H1 (cell line): Measurements from ENCODE around the gene NAA38. TPM values are rescaled to one million over a fixed set of nuclear protein-coding genes. Genes with fewer than 3 reads are reported as not detected.

ENCODE experiments used
- CTCF ChIA-PET: fragments of 300-600 bp; sonication (Branson Sonifier 250); formaldehyde crosslinking; loops from one replicate; lab custom pipeline; 2021; ENCODE audit not compliant: partially characterized antibody; lab: Charles Lee
- POLR2A ChIA-PET: fragments of 300-600 bp; sonication (Branson Sonifier 250); formaldehyde crosslinking; loops from one replicate; lab custom pipeline; 2021; ENCODE audit warnings: inconsistent platforms; ENCODE audit not compliant: partially characterized antibody; lab: Charles Lee
- DNase-seq, 2 experiments: peaks; one replicate each; pipeline versions ENCODE4 v3.0.0 to v3.0.0-alpha.2; 2010 to 2022; ENCODE audit warnings: low spot score in 2 of 2, low read depth in 1 of 2, mixed read lengths in 1 of 2
- FAIRE-seq: peaks from 2 replicates; lab custom pipeline; 2011; peaks lifted over from hg19 to GRCh38; lab: Jason Lieb, UNC
- H2AFZ ChIP-seq: 2 replicates; pipeline ENCODE4 v1.8.1; 2012; ENCODE audit warnings: low read length, inconsistent platforms
- H2AK5ac ChIP-seq: 2 replicates; pipeline ENCODE4 v1.6.1; 2013; ENCODE audit warnings: low read depth, low read length
- H2BK120ac ChIP-seq: replicated peaks from 2 replicates; pipeline ENCODE3; 2013; ENCODE audit warnings: low read depth, low read length, inconsistent platforms
- H2BK12ac ChIP-seq: 2 replicates; pipeline ENCODE4 v1.6.1; 2013; ENCODE audit warnings: low read depth, low read length
- H2BK15ac ChIP-seq: 2 replicates; pipeline ENCODE4 v1.6.1; 2013; ENCODE audit warnings: low read length
- H2BK20ac ChIP-seq: 2 replicates; pipeline ENCODE4 v1.6.1; 2013; ENCODE audit warnings: low read length
- H2BK5ac ChIP-seq: 2 replicates; pipeline ENCODE4 v1.6.1; 2013; ENCODE audit warnings: low read depth, low read length
- H3K14ac ChIP-seq: 2 replicates; pipeline ENCODE4 v1.6.1; 2013; ENCODE audit warnings: inconsistent platforms; ENCODE audit not compliant: insufficient read length
- H3K18ac ChIP-seq: 2 replicates; pipeline ENCODE4 v1.6.1; 2013; ENCODE audit warnings: low read length; ENCODE audit errors: extremely low read depth
- H3K23ac ChIP-seq: 2 replicates; pipeline ENCODE4 v1.6.1; 2013; ENCODE audit warnings: inconsistent platforms; ENCODE audit not compliant: insufficient read length
- H3K23me2 ChIP-seq: 2 replicates; pipeline ENCODE4 v1.6.1; 2013; ENCODE audit warnings: low read depth, low read length
- H3K27ac ChIP-seq: 2 replicates; pipeline ENCODE4 v1.6.1; 2011; ENCODE audit warnings: low read depth, low read length, inconsistent platforms
- H3K27me3 ChIP-seq, 4 experiments: replicated peaks in 1 of 4; 1 replicate in 1 of 4; 2 replicates in 3 of 4; pipeline versions ENCODE4 v1.6.1 to v1.8.1; 2011 to 2013; ENCODE audit warnings: low read length in 3 of 4, mild to moderate bottlenecking in 3 of 4, inconsistent platforms in 2 of 4, mixed read lengths in 2 of 4, moderate library complexity in 1 of 4; ENCODE audit not compliant: control insufficient read depth in 3 of 4, insufficient read depth in 3 of 4; ENCODE audit errors: extremely low read depth in 1 of 4
- H3K36me3 ChIP-seq, 4 experiments: 2 replicates each; pipeline versions ENCODE4 v1.6.1 to v1.8.1; 2011 to 2013; ENCODE audit warnings: mild to moderate bottlenecking in 4 of 4, low read length in 3 of 4, moderate library complexity in 2 of 4, control low read depth in 1 of 4, inconsistent platforms in 1 of 4; ENCODE audit not compliant: insufficient read depth in 4 of 4, control insufficient read depth in 2 of 4
- H3K4ac ChIP-seq: replicated peaks from 2 replicates; pipeline ENCODE3; 2013; ENCODE audit warnings: low read length, low read depth, mixed read lengths, inconsistent platforms; ENCODE audit not compliant: insufficient read length
- H3K4me1 ChIP-seq, 4 experiments: replicated peaks in 1 of 4; 1 replicate in 1 of 4; 2 replicates in 3 of 4; pipeline versions ENCODE4 v1.6.1 to v1.8.1; 2011 to 2013; ENCODE audit warnings: low read length in 3 of 4, inconsistent platforms in 2 of 4, mixed read lengths in 1 of 4; ENCODE audit not compliant: insufficient read depth in 4 of 4, control insufficient read depth in 3 of 4
- H3K4me2 ChIP-seq, 2 experiments: 2 replicates each; pipeline versions ENCODE4 v1.6.1 to v1.8.1; 2011 to 2013; ENCODE audit warnings: low read depth in 2 of 2, low read length in 2 of 2, control low read depth in 1 of 2, inconsistent platforms in 1 of 2, mild to moderate bottlenecking in 1 of 2; ENCODE audit not compliant: insufficient read depth in 1 of 2
- H3K4me3 ChIP-seq, 4 experiments: fragments of 200-600, 300-600 bp in 1 of 4; sonication (generic), shearing (Covaris generic), sonication (Bioruptor Twin) in 1 of 4; 2 replicates each; pipeline versions ENCODE4 v1.5.1 to v1.8.1; 2011 to 2016; ENCODE audit warnings: low read length in 4 of 4, low read depth in 3 of 4, control low read depth in 2 of 4, inconsistent platforms in 2 of 4, mild to moderate bottlenecking in 2 of 4, mixed read lengths in 1 of 4, moderate library complexity in 1 of 4; ENCODE audit not compliant: insufficient read depth in 2 of 4; ENCODE audit errors: extremely low read depth in 1 of 4
- H3K56ac ChIP-seq: replicated peaks from 2 replicates; pipeline ENCODE3; 2013; ENCODE audit warnings: low read depth, mild to moderate bottlenecking, mixed read lengths, low read length, inconsistent platforms; ENCODE audit not compliant: insufficient read length
- H3K79me1 ChIP-seq: 2 replicates; pipeline ENCODE4 v1.6.1; 2013; ENCODE audit warnings: low read depth, low read length, control low read depth
- H3K79me2 ChIP-seq, 2 experiments: 2 replicates each; pipeline versions ENCODE4 v1.6.1 to v1.8.1; 2012 to 2013; ENCODE audit warnings: low read length in 2 of 2, mild to moderate bottlenecking in 2 of 2, inconsistent platforms in 1 of 2; ENCODE audit not compliant: insufficient read depth in 2 of 2, control insufficient read depth in 1 of 2
- H3K9ac ChIP-seq, 4 experiments: replicated peaks in 1 of 4; 1 replicate in 1 of 4; 2 replicates in 3 of 4; pipeline versions ENCODE4 v1.6.1 to v1.8.1; 2011 to 2013; ENCODE audit warnings: low read depth in 3 of 4, low read length in 3 of 4, control low read depth in 2 of 4, mild to moderate bottlenecking in 2 of 4, moderate library complexity in 2 of 4, inconsistent platforms in 1 of 4; ENCODE audit errors: extremely low read depth in 1 of 4
- H3K9me3 ChIP-seq, 2 experiments: 2 replicates each; pipeline versions ENCODE4 v1.6.1 to v1.8.1; 2012 to 2013; ENCODE audit warnings: mild to moderate bottlenecking in 2 of 2, moderate library complexity in 2 of 2, control low read depth in 1 of 2, inconsistent platforms in 1 of 2, low read depth in 1 of 2, low read length in 1 of 2, mixed read lengths in 1 of 2; ENCODE audit not compliant: insufficient read depth in 2 of 2
- H4K20me1 ChIP-seq, 2 experiments: replicated peaks in 1 of 2; 2 replicates each; pipeline versions ENCODE3 to v1.8.1; 2011 to 2013; ENCODE audit warnings: inconsistent platforms in 2 of 2, low read length in 2 of 2, mild to moderate bottlenecking in 1 of 2; ENCODE audit not compliant: insufficient read depth in 2 of 2, control insufficient read depth in 1 of 2
- H4K5ac ChIP-seq: 2 replicates; pipeline ENCODE4 v1.6.1; 2013; ENCODE audit warnings: low read length, low read depth, mixed read lengths, inconsistent platforms; ENCODE audit not compliant: insufficient read length
- H4K8ac ChIP-seq: 2 replicates; pipeline ENCODE4 v1.8.0; 2013; ENCODE audit warnings: mild to moderate bottlenecking, moderate library complexity, low read length, inconsistent platforms; ENCODE audit not compliant: insufficient read depth; ENCODE audit errors: extremely low read depth
- H4K91ac ChIP-seq: replicated peaks from 2 replicates; pipeline ENCODE3; 2013; ENCODE audit warnings: low read length, mixed read lengths, inconsistent platforms; ENCODE audit not compliant: insufficient read length
- CTBP2 ChIP-seq: IDR thresholded peaks from 2 replicates; pipeline ENCODE4 v1.7.0; 2011; ENCODE audit warnings: borderline replicate concordance, mild to moderate bottlenecking, moderate library complexity, mixed read lengths, low read length; ENCODE audit not compliant: insufficient read depth, insufficient read length
- RXRA ChIP-seq: IDR thresholded peaks from 2 replicates; pipeline ENCODE4 v1.6.1; 2011; ENCODE audit warnings: low read depth, mild to moderate bottlenecking, low read length, moderate library complexity; ENCODE audit not compliant: insufficient read depth
- WGBS, 2 experiments: shearing (Covaris generic) in 1 of 2; methylation state at CpG; one replicate each; pipeline versions ENCODE4 v1.1.6 to v1.1.7; 2013 to 2015; ENCODE audit warnings: low lambda C conversion rate in 2 of 2, mixed read lengths in 2 of 2, inconsistent platforms in 1 of 2, low coverage in 1 of 2, missing lambda C conversion rate in 1 of 2; ENCODE audit not compliant: insufficient replicate concordance in 2 of 2, insufficient coverage in 1 of 2, insufficient read length in 1 of 2; ENCODE audit errors: extremely low coverage in 1 of 2, missing lambda C conversion rate in 1 of 2; 5-methylcytosine and 5-hydroxymethylcytosine counted together
- polyA plus RNA-seq, 7 experiments: library from polyadenylated mRNA; depleted of rRNA in 3 of 7; stranded (reverse) in 5 of 7; unstranded in 2 of 7; fragments of >200 nt in 5 of 7; fragments of 200-250 nt in 2 of 7; gene quantifications; 1 replicate in 5 of 7; 2 replicates in 1 of 7; 4 replicates in 1 of 7; pipeline versions ENCODE4 v1.2.1 to v1.2.3, GENCODE V29; 2011 to 2013; ENCODE audit warnings: missing spikeins in 2 of 7, mixed read lengths in 2 of 7
- total RNA-seq: library from RNA; stranded (reverse); fragmentation: NEBNext Ultra II Directional; extraction: Animal tissue kit (Norgen Biotek cat#: 25700); gene quantifications from 2 replicates; pipeline ENCODE4 v1.2.1, GENCODE V29; 2021

NAA38 gene
- total and polyA plus RNA-seq, 2 of the 8 experiments (the other 6 are each of a cell fraction or from before 2014, with no cell fraction given) = 30.2 to 109 TPM

DNA sequence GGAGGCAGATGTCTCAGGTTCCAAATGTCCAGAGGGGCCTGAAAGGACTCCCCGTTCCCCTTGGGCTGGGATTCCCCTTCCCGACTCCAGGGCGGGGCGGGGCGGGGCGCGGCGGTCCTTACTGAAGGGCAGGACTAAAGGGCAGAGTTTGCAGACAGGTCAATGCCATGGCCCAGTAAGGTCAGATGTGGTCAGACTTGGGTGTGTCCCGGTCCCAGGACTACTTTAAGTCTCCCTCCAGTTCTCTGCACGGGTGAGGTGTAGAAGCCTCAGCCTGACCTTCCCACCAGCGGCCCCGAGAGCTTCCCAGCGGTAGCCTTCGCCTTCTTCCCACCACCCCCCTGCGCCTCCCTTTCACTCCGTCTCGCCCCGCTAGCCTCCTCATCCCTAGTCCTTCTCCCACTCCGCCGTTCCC lies 22.8 kb downstream of the NAA38 start:
- H3K27me3 ChIP-seq = peaks cover 6 to 51% (median 42%) of the 10 kb centered on the region in 4 experiments
- no peak overlapping the region for H2BK20ac ChIP-seq
- no peak overlapping the region for H3K9ac ChIP-seq
- H3K4ac ChIP-seq = no peak overlapping the region
- no peak overlapping the region for H3K23ac ChIP-seq
- no peak overlapping the region for H2BK5ac ChIP-seq
- H3K27ac ChIP-seq = no peak overlapping the region
- no peak overlapping the region for H2BK120ac ChIP-seq
- H4K20me1 ChIP-seq = peaks cover 0 to 9% of the 10 kb centered on the region in 2 experiments
- H4K5ac ChIP-seq = no peak overlapping the region
- peaks cover 5 to 24% (median 13%) of the 10 kb centered on the region in 4 experiments for H3K4me1 ChIP-seq
- no peak for FAIRE-seq
- no peaks in the 10 kb centered on the region for H3K9me3 ChIP-seq
- no peaks in the 10 kb centered on the region for H3K36me3 ChIP-seq
- H3K79me2 ChIP-seq = no peaks in the 10 kb centered on the region
- WGBS, 2 experiments = 2% methylated on average over 20 of the region's 20 CpGs; no CpG with 5 or more reads in 1 of the 2 experiments
- ChIA-PET CTCF (interaction anchor here (0.7 to 5.9 kb wide), 18 partner anchors 9 to 207 kb away, joined by 3 to 44 read pairs (median 4); partner anchors contain the start of genes NAA38 and RNF227), POLR2A (interaction anchor here (1.2 to 4.6 kb wide), 6 partner anchors 10 to 148 kb away, joined by 3 to 33 read pairs (median 4); partner anchors contain the start of genes EFNB3, NAA38 and TMEM88)
- H3K56ac ChIP-seq = no peak overlapping the region
- H3K4me2 ChIP-seq = peak overlapping the region; percentile 84 to 93
- H3K4me3 ChIP-seq = peak overlapping the region; percentile 70 to 77 (median 74)
- H2BK12ac ChIP-seq = no peak overlapping the region; the same call in 1 of the 2 replicates
- H4K91ac ChIP-seq = no peak overlapping the region
- H2AFZ ChIP-seq = no peak overlapping the region
- H2BK15ac ChIP-seq = no peak overlapping the region
- no peak for DNase-seq
- no peak overlapping the region for H3K14ac ChIP-seq
- no peak overlapping the region for H4K8ac ChIP-seq
- no peak overlapping the region for H3K18ac ChIP-seq
- H2AK5ac ChIP-seq = no peak overlapping the region
- 0 out of 2 replicates have a peak, but pooled peaks have one; percentile 6 for TF ChIP-seq RXRA
- no peak for TF ChIP-seq CTBP2
- no peaks in the 10 kb centered on the region for H3K79me1 ChIP-seq
- peaks cover 25% of the 10 kb centered on the region for H3K23me2 ChIP-seq
